D721Med (cell line): ENCODE data around the gene STXBP4.

ENCODE experiments used
- DNase-seq: peaks from one replicate; pipeline ENCODE4 v3.0.0; 2011; ENCODE audit warnings: low spot score; ENCODE audit not compliant: insufficient read length
- FAIRE-seq: peaks from 2 replicates; lab custom pipeline; 2011; peaks lifted over from hg19 to GRCh38; lab: Jason Lieb, UNC
- TF ChIP-seq, protein P1 (sequence below): IDR thresholded peaks from 2 replicates; pipeline ENCODE4 v1.5.1; 2012; ENCODE audit warnings: mild to moderate bottlenecking, control low read depth; ENCODE audit not compliant: insufficient read depth; ENCODE audit errors: missing control alignments

Gene STXBP4

DNA sequence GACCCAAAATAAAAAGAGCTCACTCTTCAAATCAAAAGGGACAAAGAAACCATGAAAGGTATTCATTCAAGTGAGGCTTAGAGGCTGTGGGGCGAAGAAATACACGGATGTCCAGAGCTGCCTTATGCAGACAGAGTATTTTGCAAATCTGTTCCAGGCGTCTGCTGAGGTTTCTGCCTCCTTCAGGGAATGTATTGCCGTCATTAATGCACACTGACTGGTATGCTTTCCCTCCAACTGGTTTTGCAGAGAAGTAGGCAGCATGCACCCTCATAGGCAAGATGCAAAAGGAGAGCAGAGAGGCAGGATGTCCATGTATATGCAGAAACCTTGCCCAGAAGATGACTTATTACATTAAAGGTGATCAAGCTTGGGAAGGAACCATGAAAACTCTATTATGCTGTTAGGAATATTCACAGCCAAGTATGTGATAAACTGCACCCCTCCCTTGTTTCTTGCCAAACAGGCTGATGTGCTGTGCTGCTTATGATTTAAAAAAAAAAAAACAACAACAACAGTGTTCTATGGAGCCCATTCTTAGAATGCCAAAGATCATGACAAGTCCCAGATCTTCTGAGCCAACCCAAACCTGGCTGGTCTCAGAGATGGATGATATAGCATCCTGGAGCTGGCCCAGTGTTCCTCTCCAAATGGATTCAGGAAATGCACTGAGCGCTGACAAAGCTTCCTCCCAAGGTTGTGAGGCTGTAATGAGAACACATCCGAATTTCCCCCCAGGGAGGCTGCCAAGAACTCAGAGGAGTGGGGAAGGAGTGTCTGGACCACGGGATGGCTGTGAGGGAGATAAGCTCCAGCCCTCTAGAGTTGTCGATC is 218.6 kb downstream of the STXBP4 start:
- TF ChIP-seq, protein P1, sequence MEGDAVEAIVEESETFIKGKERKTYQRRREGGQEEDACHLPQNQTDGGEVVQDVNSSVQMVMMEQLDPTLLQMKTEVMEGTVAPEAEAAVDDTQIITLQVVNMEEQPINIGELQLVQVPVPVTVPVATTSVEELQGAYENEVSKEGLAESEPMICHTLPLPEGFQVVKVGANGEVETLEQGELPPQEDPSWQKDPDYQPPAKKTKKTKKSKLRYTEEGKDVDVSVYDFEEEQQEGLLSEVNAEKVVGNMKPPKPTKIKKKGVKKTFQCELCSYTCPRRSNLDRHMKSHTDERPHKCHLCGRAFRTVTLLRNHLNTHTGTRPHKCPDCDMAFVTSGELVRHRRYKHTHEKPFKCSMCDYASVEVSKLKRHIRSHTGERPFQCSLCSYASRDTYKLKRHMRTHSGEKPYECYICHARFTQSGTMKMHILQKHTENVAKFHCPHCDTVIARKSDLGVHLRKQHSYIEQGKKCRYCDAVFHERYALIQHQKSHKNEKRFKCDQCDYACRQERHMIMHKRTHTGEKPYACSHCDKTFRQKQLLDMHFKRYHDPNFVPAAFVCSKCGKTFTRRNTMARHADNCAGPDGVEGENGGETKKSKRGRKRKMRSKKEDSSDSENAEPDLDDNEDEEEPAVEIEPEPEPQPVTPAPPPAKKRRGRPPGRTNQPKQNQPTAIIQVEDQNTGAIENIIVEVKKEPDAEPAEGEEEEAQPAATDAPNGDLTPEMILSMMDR = no peak
- no peak for DNase-seq
- no peak for FAIRE-seq

DNA sequence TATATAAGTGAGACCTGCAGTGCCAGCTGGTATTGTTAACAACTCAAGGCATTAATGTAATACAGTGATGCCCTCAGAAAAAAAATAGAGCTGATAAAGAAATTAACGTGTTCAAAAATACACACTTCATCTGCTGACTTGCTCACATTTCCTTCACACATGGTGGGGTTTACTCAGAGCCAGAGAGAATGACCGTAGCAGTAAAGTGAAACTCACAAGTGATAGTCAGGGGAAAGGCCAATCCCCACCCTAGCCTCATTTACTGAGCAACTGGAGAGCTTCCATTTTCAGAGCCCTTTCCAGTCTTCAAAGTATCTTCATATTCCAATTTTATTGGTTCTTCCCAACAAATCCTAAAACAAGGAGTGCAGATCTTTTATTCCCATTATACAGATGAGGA is 222.2 kb downstream of the STXBP4 start:
- no peak for FAIRE-seq
- TF ChIP-seq, protein P1 = no peak

DNA sequence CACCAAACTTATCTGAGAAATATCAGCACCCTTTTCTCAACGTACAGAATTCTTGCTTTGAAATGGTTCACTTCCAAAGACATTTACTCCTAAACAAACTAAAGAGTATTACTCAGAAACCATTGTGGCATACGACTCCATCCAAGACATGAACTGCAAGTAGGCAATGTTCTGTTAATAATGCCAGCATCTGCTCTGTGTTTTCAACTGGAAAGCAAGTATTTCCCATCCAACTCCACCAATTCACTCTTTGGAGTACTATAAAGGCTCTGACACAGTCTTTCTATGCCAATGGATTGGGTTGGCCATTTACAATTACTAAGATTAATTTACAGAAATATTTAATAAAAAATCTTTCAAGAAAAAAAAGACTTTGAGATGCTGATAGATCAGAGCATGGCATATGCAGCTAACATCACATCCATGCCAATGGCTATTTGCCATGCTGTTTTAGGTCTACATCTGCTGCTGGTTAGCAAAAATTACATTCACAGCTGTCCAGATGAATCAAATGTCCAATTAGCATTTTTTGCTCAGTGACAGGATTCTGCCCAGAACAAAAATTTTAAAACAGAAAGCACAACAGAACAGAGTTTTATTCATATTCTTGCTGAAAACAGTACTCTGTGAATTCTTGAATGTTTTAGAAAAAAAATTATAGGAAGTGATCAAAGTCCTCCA is 230.3 kb downstream of the STXBP4 start:
- DNase-seq (no peak), FAIRE-seq (no peak)
- TF ChIP-seq, protein P1 = no peak

More for the DNA sequence above, 222.2 kb downstream of the STXBP4 start:
- DNase-seq = no peak

DNA sequence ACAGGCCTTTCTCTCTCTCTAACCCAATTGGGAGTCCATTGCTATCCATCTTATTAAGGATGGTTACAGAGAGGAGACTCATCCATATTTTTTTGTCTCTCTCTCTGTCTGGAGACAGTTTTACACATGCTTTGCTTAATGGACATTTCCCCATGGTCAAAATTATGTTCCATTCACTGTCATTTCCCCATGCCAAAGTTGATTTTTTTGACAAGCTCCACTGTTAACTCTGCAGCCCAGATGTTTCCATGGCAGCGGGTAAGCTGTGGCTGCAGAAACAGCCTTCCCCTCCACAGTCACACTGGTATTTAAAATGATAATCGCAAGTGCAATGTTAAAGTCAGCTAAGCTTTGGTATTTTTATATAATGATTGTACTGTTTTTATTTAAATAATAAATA is 232.3 kb downstream of the STXBP4 start:
- TF ChIP-seq, protein P1 = no peak
- FAIRE-seq = no peak
- DNase-seq = no peak

DNA sequence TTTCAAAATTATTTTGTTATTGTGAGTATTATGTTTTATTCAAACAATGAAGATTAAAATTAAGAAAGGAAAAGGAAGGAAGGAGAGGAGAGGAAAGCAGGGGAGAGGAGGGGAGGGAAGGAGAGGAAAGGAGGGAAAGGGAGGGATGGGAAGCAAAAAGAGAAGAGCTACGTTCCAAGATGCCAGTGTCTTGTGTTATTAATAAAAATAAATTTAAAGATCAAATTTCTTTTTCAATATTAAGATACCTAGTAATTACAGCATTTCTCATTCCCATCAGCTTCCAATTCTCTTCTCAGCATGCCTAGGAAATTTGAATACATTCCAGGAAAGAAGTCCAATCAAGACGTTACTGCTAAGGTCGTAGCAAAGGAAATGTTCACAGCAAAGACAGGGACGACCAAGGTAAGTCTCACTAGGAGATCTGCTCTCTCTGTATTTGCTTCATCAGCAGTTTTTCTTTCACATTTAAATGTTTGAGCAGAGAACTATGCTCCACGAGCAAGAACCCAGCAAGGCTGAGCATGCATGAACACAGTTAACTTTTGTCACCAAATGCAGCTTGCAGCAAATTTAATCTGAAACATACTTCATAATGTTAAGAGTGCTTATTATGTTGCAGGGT is 232.9 kb downstream of the STXBP4 start:
- DNase-seq (no peak), FAIRE-seq (no peak)
- TF ChIP-seq, protein P1 = no peak

DNA sequence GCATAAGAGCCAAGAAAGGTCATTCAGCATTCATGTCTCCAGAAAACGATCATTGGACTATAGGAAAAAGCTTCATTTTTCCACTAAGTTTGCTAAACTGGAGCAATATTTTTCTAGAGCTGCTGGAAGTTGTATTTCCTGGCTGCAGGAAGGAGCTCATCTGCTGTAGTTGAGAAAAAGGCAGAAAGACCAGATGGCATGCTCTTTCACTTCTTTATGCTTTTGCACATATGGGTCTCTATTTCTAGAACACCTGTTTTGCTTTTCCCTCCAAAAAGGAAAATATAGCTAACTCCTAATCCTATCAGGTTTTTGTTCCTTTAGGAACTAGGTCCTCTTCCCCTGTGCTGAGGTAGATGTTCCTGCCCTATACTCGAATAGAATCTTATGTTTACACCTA is 234.3 kb downstream of the STXBP4 start:
- DNase-seq = no peak
- FAIRE-seq = no peak
- TF ChIP-seq, protein P1 = no peak
